22Rv1 (cell line): ENCODE results near the gene C4orf50.

Source experiments
- H3K27ac ChIP-seq: fragments of 450-650 bp; 2 replicates; pipeline ENCODE4 v1.5.1; 2017
- CTCF ChIP-seq: fragments of 450-650 bp; IDR thresholded peaks from 2 replicates; pipeline ENCODE4 v1.5.1; 2017; ENCODE audit warnings: mild to moderate bottlenecking
- ZFX ChIP-seq: fragments of 450-650 bp; IDR thresholded peaks from 2 replicates; pipeline ENCODE4 v1.6.1; 2017; ENCODE audit warnings: antibody characterized with exemption, borderline replicate concordance

Gene C4orf50

GRCh38 chr4:6018331-6018730, at the start of gene C4orf50:
Gene C4orf50 (minus strand): TSS chr4:6018431.
- no peak within 1 kb of the TSS for H3K27ac ChIP-seq
- TF ChIP-seq ZFX = no peak
- TF ChIP-seq CTCF = no peak

DNA sequence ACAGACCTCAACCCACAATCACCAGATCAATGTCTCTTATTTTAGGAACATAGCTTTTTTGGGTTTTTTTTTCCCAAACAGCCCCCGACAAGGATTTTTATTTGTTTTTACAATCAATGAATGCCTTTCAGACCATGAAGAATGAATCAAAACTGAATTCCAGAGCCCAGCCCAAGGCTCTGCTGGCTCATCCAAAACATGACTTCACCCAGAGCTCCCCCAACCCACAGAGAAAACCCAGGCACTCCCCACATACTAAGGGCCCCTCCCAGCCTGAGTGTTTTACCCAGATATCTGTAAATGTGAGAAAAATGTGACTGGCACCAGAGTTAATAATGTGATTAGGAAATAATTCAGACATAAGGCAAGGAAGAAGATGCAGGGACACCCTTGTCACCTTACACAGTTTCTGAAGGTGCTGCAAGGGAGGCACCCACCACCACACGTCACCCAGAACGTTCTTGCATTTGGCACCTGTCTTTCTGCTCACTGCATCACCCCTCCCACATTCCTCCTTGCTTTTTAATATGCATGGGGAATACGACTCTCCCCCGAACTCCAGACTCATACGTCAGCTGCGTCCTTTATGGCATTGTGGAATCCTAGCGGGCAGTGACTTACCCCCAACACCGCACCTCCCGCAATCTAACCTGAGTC, 47.8 kb upstream of the C4orf50 start:
- TF ChIP-seq ZFX = no peak
- no peak for TF ChIP-seq CTCF
- H3K27ac ChIP-seq = no peak overlapping the region

- no peak overlapping the region for H3K27ac ChIP-seq
- TF ChIP-seq CTCF (no peak), ZFX (no peak)
Observed at GRCh38 chr4:6065166-6065565, 46.9 kb upstream of the C4orf50 start.

GRCh38 chr4:6064383-6064782, 46.2 kb upstream of the C4orf50 start:
- no peak for TF ChIP-seq CTCF
- no peak for TF ChIP-seq ZFX
- no peak overlapping the region for H3K27ac ChIP-seq

DNA sequence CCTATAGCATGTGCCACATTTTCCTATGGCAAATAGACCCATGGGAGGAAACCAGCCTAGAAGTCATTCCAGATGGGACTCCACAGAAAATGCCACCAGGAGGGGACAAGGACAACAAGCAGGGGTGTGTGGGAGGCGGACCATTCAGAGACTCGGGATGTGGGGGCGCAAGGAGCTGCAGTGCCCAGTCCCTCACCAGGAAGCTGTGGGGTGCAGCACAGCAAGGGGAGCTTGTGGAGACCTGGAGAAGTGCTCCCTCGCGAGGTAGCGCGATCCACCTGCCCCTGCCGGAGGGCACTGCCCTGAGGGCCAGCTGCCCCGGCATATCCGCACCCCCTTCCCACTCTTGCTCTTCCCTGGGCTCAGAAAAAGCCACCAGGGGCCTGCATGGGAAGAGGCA, 45.5 kb upstream of the C4orf50 start:
- TF ChIP-seq CTCF (no peak), ZFX (no peak)
- H3K27ac ChIP-seq = no peak overlapping the region

GRCh38 chr4:6062133-6062532, 43.9 kb upstream of the C4orf50 start:
- H3K27ac ChIP-seq = no peak overlapping the region
- TF ChIP-seq CTCF (no peak), ZFX (no peak)

- TF ChIP-seq CTCF (no peak), ZFX (no peak)
- no peak overlapping the region for H3K27ac ChIP-seq
Observed at GRCh38 chr4:6059375-6059805, 41.2 kb upstream of the C4orf50 start.
